ENCODE results near the gene ARSB. TPM values are rescaled to one million over a fixed set of nuclear protein-coding genes. Genes with fewer than 3 reads are reported as not detected.

ARSB gene
- total RNA-seq, 1 donor from 2014 or later = 28.0 TPM

DNA sequence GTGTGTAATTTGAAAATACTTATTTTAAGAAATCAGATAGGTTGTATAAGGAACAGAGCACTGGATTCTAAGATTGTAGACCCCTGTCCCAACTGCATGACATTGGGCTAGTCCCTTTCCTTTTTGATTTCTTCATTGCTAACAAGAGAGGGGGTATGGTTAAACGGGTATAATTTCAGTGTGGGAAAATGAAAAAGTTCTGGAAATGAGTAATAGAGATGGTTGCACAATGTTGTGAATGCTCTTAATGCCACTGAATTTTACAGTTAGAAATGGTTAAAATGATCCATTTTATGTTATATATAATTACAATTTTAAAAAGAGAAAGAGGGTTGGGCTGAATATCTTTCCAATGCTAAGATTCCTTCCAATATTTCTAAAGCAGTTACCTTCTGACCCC, 233.2 kb downstream of the ARSB start:
- Mint-ChIP-seq H3K4me1 (peaks cover 10% of the 10 kb centered on the region), H3K27ac (ENCODE audit: unreplicated experiment) (no peak overlapping the region), H3K4me3 (no peak overlapping the region), H3K36me3 (ENCODE audit: low read depth) (no peaks in the 10 kb centered on the region), H3K9me3 (no peaks in the 10 kb centered on the region), H3K27me3 (ENCODE audit: low read depth) (no peaks in the 10 kb centered on the region)
- no peak for TF ChIP-seq CTCF (conservative IDR thresholded peaks at IDR 0.05)
- DNase-seq (ENCODE audit: low read depth, low spot score) = no peak

DNA sequence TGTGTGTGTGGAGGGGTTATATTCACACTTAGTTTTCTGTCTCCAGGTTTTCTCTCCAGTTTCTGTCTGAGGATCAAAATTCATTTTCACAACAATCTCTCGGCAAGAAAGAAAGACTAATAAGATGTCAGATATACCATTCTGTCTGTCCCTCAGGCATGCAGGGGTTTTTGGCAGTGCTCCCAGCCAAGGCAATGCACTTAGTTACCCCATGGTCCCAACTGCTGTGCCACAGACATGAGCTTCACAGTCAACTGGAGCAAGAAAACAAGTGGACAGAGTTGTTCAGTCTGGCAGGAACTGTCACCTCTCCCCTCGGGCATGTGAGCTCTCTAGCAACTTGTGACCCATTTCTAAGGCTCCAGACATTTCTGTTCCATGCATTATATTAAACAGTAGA, 234.8 kb downstream of the ARSB start:
- DNase-seq (ENCODE audit: low read depth, low spot score) = no peak
- no peaks in the 10 kb centered on the region for H3K36me3 Mint-ChIP-seq (ENCODE audit: low read depth)
- peaks cover 26% of the 10 kb centered on the region for H3K4me1 Mint-ChIP-seq
- no peaks in the 10 kb centered on the region for H3K9me3 Mint-ChIP-seq
- H3K27ac Mint-ChIP-seq (ENCODE audit: unreplicated experiment) = no peak overlapping the region
- no peak overlapping the region for H3K4me3 Mint-ChIP-seq
- peaks cover 2% of the 10 kb centered on the region for H3K27me3 Mint-ChIP-seq (ENCODE audit: low read depth)
- TF ChIP-seq CTCF (conservative IDR thresholded peaks at IDR 0.05) = no peak

- Mint-ChIP-seq H3K36me3 (ENCODE audit: low read depth) (no peaks in the 10 kb centered on the region), H3K27me3 (ENCODE audit: low read depth) (peaks cover 2% of the 10 kb centered on the region), H3K4me3 (no peak overlapping the region), H3K9me3 (no peaks in the 10 kb centered on the region), H3K4me1 (peaks cover 37% of the 10 kb centered on the region), H3K27ac (ENCODE audit: unreplicated experiment) (peak overlapping the region; percentile 70)
- DNase-seq (ENCODE audit: low read depth, low spot score) = no peak
- TF ChIP-seq CTCF (conservative IDR thresholded peaks at IDR 0.05) = no peak
These were observed 237.3 kb downstream of the ARSB start for GRCh38 chr5:78747705-78748359.

DNA sequence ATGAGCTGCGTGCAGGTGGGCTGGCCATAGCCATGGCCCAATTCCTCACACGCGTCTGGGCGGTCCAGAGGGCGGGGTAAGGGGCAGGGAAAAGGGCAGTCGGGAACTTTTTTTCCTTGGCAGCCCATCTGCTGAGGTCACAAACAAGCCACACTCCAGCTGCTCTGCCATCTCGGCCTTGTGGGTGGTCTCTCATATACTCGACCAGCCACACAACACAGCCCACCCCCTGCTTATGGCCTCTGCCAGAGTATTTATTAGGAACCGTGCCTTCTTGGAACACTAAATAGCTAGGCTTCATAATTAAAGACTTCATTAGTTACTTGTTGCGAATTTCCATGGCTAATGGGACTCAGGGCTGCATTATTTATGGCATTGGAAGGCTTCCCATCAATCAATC, 238.1 kb downstream of the ARSB start:
- Mint-ChIP-seq H3K36me3 (ENCODE audit: low read depth) (no peaks in the 10 kb centered on the region), H3K27me3 (ENCODE audit: low read depth) (peaks cover 2% of the 10 kb centered on the region), H3K9me3 (no peaks in the 10 kb centered on the region), H3K4me1 (peaks cover 37% of the 10 kb centered on the region), H3K4me3 (no peak overlapping the region), H3K27ac (ENCODE audit: unreplicated experiment) (no peak overlapping the region)
- TF ChIP-seq CTCF (conservative IDR thresholded peaks at IDR 0.05) = no peak
- DNase-seq (ENCODE audit: low read depth, low spot score) = no peak

DNA sequence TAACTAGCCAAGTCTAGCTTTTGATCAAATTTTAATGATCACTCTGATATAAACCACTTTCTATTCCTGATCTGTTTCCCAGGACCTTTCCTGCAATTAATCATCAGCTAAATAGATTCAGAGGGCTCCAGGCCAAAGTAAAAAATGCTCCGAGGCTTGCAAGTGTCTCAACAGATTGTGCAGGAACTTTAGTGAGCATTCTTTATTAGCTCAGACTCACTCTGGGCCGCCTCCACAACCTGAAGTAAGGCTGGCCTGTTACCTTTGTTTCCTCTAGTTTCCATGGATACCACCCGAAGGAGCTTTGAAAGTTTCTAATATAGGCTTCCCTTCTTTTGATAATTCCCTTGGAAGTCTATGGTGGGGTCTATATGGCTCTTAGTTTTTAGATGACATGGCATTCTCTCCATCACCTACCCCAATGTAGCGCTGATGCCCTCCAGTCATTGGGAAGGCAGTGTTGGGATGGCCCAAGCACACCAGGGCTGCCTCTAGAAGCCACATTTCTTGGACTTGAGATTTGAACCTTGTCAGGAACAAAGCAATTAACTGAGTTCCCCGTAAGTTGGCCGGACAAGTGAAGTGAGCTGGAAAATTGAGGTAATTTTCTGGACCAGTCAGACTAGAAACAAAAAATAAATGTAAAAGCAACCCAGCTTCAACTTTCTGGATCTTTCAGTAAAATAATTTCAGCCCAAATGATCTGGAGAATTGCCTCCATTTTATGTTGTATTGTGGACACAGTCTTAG, 238.9 kb downstream of the ARSB start:
- no peaks in the 10 kb centered on the region for H3K36me3 Mint-ChIP-seq (ENCODE audit: low read depth)
- peaks cover 37% of the 10 kb centered on the region for H3K4me1 Mint-ChIP-seq
- no peaks in the 10 kb centered on the region for H3K9me3 Mint-ChIP-seq
- peaks cover 2% of the 10 kb centered on the region for H3K27me3 Mint-ChIP-seq (ENCODE audit: low read depth)
- no peak for DNase-seq (ENCODE audit: low read depth, low spot score)
- H3K4me3 Mint-ChIP-seq = no peak overlapping the region
- TF ChIP-seq CTCF (conservative IDR thresholded peaks at IDR 0.05) = no peak
- H3K27ac Mint-ChIP-seq (ENCODE audit: unreplicated experiment) = no peak overlapping the region

Measured in neural crest cell (in vitro differentiated cells).